GDM1 (cell line): ENCODE results near the gene FCN2.

Experiments used
- DNase-seq: peaks from one replicate; lab custom pipeline; 2025; lab: John Stamatoyannopoulos, UW

FCN2 gene

DNA sequence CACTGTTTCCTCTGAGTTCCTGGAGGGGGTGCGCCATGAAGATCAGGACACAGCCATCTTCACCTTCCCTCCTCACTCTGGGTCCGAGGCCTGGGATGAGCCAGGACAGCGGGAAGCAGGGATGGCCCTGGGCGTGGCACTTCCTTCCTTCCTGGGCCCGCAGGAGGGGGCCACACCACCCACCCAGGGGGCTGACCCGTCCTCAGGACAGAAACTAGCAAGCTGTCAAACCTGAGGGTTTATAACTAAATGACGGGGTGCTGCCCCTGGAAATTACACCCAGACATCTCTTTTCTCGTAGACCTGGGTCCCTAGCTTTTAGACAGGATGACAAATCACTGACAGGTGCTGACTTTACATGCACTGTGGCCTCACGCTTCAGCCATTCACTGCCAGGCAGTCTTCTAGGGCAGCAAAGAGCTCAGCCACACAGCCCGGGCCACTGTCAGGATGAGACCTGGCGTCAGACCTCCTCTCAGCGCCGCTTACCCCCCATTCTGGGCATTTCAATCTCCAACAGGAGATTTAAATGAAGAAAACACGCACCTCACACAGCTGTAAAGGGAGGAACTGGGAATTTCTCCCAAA, 8.1 kb downstream of the FCN2 start:
- DNase-seq, result no peak

DNA sequence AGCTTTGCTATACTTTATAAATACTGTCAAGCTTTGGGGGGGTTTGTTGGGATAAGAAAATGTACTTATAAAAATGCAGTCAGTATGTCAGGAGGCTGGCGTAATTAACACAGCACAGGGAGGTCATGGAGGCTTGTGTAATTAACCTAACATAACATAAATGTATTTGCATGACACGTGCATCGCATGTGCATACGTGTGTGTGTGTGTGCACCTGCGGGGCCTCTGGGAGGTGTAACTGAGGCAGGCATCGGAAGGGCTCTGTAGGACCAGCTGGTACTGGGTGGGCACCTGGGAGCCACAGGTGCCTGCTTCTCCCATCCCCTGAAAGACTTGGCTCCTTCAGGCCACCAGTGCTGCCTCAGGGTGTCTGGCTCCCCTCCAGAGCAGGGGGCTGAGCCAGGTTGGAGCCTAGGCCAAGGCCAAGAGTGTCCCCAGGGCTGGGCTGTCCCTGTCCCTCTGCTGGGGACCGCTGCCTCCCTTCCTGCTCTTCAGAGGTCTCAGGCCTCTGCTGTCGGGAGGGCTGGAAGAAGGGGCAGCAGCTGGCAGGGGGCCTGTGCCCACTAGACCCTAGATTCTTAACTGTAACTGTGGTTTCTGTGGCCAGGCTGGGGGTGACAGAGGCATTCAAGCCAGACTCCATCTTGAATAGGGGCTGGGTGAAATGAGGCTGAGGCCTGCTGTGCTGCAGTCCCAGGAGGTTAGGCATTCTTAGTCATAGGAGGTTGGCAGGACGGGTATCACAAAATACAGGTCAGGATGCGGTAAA, 9.0 kb downstream of the FCN2 start:
- DNase-seq, result no peak

DNA sequence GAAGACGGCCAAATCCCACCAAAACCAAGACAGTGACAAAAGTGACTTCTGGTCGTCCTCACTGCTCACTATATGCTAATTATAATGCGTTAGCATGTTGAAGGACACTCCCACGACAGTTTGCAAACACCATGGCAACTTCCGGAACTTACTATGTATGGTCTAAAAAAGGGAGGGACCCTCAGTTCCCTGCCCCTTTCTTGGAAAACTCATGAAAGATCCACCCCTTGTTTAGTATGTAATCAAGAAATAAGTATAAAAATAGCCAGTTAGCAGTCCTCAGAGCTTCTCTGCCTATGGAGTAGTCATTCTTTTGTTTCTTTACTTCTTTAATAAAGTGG, 9.5 kb downstream of the FCN2 start:
- no peak for DNase-seq

DNA sequence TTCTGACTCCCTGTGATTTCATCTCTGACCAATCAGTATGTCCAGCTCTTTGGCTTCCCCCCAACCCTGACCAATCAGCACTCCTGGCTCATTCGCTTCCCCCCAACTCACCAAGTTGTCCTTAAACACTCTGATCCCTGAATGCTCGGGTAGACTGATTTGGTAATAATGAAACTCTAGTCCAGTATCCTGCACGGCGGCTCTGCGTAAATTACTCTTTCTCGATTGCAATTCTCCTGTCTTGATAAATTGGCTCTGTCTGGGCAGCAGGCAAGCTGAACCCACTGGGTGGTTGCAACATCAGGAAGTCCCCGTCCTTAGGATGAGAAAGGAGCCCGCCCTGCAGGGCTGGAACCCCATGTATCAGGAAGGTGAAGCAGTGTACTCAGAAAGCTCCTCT, 10.4 kb downstream of the FCN2 start:
- DNase-seq, result no peak

DNA sequence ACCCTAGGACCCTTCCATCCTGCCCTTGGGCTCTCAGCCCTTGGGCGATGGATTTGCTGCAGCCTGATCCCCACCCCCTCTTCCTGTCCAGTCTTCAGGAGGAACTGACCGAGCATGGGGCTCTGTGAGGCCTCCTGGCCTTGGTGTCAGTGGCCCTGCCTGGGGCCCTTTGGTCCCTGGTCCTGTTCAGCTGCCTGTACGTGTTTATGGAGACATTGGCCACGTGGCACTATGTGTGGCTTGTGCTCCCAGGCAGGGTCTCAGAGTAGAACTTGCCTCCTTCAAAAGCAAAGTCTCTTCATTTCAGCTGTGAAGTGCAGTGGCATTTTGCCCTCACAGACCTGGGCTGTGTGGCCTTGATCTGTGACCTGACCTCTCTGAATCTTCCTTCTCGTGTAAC, 11.1 kb downstream of the FCN2 start:
- no peak for DNase-seq

DNA sequence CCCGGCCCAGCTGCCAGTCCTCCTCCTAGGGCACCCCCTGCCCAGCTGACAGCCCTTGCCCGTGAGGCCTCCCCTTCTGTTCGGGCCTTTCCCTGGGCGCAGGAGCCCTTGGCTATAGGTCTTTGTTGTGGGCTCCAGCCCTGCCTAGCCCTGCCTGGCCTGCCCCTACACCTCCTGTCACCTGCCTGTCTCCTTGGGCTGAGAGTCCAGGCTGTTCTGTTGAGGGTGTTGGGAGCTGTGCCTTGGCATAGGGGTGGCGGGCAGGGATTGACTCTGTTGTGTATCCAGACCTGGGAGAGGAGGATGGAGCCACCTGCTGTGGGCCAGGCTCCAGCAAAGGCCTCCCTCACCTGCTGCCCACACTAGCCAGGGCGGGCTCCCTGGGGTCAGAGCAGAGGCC, 11.6 kb downstream of the FCN2 start:
- DNase-seq, result no peak

DNA sequence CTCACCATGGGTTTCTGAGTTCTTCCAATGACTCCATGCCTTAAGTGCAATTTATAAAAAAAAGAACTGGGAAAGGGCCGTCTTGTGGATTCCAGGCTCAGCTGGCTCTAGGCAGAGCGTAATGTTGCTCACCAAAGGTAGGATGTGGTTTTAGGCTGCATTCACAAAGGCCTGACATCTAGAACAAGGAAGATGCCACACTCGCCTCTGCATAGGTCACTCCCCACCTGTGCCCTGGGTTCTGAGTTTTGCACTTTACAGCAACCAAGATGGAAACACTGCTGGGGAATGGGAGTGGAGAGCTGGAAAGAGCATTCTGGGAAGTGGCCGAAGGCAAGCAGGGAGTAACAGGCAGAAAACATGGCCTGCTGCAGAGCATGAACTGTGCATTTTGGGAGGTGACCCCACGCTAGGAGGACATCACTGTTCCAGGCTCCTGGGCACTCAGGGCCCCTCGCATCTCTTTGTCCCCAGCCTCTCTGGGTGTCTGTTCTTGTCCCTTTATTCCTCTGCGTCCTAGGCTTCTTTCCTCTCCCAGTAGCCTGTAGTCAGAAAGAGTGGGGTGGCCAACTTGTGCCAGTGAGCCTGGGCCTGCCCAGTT, 12.3 kb downstream of the FCN2 start:
- no peak for DNase-seq

DNA sequence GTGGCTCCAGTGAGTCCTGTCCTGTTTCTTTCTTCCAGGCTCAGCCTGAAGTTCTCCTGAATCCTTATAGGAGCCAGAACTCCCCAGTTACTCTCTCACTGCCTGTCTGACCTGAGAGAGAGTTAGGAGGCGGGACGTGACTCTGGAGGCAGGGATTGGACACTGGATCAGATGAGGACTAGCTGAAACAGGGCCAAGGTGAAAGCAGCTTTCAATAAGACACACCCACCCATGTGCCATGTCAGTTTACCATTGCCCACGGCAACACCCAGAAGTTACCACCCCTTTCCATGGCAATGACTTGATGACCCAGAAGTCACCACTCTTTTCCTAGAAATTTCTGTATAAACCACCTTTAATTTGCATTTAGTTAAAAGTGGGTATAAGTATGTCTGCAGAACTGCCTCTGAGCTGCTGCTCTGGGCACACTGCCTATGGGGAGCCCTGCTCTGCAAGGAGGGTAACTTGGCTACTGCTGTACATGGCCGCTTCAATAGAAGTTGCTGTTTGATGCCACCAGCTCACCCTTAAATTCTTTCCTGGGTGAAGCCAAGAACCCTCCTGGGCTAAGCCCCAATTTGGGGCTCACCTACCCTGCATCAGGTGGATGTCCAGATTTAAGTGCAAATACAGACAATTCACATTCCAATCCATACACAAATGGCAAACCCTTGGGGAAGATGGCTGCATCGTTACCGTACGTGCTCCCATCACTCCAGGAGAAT, 13.7 kb downstream of the FCN2 start:
- no peak for DNase-seq

DNA sequence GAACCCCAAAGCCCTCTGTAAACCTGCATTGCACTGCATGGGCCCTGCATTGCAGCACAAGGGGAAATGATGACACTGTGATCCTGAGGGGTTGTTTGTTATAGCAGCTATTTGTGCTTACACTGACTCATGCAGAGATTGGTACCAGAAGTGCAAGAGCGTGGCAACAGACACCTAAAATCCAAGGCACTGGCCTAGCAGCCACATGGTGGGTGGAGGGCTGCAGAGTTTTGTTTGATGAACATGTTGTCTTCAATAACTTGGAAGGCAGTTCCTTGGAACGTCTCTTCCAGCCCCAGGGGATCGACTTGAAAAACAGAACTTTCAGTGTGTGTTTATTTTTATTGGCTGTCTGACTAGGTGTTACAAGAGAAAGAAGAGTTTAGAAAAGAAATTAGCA, 14.5 kb downstream of the FCN2 start:
- no peak for DNase-seq

DNA sequence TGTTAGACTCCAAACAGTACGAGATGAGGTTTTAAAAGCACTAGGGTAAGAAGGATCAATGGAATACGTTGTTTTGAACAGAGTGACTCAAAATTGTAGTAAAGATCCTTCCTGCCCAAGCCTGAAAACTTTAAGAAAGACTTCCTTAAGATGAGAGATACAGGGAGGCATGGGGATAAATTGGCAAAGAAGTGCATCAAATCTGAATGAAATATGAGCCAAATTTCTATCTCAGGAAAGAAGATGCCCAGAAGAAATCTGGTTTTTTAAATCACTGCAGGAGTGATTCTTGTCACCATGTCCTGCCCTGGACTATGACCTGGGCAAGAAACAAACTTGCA, 14.9 kb downstream of the FCN2 start:
- DNase-seq, result no peak

DNA sequence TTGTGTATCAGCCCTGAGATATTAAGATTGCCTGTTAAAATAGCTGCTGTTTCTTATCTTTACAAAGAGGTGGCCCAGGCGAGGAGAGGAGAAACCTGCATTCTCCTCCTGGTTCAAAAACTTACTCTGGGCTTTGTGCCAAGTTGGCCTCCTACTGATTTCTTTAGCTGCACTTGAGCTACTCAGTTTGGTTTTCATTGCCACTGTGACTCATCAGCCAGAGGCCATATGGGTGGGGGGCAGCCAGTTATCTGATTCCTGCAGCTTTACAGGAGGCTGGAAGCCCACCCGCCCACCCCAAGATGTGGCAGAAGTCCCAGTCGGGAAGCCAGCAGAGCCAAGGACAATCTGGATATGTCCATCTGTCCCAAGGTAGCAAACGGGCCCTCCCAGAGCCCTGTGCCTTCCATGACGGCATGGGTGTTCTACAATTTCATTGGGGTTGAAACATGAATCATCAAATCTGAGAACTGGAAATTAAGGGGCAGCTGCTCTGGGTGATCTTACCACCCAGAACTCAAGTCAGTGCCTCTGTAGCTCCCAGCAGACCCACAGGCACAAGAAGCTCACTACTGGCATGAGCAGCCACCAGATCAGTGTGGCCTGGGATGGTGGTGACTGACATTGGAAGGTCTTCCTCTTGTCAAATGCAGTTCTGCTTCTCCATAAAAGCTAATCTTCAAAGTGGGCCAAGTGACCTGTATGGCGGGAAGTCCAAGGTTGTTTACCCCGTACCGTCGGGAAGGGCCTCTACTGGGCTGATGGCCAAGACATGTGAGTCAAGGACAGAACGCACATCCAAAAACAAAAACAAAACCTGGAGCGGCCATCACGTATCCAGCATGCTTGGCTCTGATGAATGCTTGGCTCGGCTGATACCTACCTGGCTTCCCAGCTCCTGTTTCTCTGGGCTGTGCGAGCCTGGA, 15.6 kb downstream of the FCN2 start:
- no peak for DNase-seq

DNA sequence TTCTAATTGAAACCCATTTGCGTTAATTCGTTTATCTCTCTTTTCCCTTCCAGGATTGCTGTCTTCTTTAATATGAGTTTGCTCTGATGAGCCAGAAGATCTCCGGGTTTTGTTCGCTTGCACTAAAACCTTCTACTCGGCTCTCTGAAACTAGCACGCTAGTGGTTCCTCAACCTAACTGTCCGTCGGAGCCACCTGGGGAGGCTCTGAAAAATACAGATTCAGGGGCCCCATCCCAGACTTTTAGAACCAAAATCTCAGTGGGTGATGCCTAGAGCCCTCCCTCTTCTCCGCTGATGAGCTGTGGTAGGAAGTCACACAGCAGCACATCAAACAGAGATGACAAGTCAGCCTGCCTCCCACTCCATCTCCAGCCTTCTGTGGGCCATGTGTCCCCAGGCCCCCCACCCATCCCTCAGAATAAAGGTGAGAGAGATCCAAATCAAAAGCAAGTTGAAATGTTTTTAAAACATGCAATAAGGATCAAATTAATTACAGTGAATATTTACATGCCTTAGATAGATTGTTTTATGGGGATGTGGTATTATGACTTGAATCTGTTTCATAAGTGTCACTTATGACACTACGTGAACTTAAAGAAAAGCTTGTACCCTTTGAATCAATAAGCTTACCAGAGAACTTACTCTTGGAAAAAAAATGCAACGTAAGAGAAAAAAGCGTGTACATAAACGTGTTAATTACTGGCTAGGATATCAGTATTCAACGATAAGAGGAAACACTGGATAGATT, 16.4 kb downstream of the FCN2 start:
- DNase-seq, result no peak

DNA sequence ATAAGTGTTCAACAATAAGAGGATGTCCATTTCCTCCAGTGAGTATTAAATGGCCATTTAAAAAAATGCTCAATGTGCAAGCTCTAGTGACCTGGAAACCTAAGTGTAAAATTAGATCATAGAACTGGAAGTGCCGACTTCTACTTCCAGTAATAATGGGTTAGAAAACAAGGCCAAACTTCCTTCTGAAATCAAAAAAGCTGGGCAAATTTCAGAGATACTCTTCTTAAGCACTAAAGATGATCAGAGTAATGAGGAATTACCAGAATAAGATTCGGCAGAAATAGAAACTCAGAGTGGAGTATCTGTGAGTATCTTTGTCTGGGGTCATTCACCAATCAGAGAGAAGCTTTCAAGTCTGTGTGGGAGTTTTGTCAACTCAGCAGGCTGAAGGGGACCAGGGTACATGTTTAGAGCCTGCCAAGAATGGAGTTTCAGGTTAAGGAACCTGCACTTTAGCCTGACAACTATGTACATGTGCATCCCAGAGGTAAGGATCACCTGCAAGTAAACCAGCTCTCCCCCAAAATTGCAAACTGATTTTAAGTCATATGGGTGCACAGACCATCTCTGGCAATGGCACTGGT, 17.1 kb downstream of the FCN2 start:
- no peak for DNase-seq

DNA sequence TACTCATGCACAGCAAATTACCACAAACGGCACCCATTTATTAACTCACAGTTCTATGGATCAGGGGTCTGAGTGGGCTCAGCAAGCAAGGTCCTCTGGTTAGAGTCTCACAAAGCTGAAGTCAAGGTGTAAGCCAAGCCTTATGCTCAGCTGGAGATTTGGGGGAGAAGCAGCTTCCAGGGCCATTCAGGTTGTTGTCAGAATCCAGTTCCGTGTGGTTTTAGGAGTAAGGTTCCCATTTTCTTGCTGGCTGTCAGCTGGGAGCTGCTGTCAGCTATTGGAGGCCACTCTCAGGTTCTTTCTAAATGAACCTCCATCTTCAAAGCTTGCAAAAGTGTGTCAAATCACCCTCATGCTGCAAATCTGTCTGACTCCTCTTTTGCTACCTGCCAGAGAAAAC, 17.7 kb downstream of the FCN2 start:
- no peak for DNase-seq

DNA sequence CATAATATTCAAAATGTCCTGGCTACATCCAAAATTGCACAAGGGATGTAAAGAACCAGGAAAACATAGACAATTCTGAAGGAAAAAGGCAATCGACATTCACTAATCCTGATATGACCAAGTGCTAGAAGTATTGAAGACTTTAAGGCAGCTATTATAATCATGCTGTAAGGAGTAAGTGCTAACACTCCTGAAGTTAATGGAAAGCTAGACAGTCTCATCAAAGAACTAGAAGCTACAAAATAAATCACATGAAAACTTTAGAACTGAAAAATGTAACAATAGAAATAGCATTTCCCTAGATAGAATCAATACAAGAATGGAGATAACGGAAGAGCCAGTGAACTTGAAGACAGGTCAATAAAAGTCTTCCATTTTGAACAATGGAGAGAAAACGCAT, 18.6 kb downstream of the FCN2 start:
- no peak for DNase-seq

DNA sequence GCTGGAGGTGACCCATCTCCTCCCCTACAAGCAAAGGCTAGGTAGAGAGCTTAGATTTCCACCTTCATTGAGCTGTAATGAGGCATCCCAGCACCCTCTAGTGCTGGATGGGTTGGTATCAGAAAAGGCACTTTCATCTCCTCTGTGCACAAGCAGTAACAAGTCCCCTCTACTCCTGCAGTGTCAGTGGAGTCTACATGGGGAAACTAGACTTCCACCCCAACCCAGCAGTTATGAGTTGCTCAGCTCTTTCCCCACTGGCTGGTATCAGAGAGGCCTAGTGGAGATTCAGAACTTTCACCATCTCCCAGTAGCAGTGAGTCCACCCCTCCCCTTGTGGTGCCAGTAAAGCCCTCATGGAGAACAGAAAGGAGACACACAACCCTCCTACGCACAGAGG, 19.2 kb downstream of the FCN2 start:
- DNase-seq, result no peak

DNA sequence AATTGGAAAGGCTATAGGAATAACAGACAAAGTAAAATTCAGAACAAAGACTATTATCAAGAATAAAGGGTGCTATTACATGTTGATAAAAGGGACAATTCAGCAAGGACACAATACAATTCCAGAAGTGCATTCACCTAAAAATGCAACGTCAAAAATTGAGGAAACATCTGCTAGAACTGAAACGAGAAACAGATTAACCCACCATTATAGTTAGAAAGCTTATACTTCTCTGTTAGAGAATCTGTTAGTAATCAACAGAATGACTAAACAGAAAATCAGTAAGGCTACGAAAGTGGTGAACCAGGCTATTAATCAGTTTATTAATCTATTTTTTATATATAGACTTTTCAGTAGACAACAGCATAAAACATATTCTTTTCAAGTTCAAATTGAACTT, 22.3 kb downstream of the FCN2 start:
- DNase-seq, result no peak

DNA sequence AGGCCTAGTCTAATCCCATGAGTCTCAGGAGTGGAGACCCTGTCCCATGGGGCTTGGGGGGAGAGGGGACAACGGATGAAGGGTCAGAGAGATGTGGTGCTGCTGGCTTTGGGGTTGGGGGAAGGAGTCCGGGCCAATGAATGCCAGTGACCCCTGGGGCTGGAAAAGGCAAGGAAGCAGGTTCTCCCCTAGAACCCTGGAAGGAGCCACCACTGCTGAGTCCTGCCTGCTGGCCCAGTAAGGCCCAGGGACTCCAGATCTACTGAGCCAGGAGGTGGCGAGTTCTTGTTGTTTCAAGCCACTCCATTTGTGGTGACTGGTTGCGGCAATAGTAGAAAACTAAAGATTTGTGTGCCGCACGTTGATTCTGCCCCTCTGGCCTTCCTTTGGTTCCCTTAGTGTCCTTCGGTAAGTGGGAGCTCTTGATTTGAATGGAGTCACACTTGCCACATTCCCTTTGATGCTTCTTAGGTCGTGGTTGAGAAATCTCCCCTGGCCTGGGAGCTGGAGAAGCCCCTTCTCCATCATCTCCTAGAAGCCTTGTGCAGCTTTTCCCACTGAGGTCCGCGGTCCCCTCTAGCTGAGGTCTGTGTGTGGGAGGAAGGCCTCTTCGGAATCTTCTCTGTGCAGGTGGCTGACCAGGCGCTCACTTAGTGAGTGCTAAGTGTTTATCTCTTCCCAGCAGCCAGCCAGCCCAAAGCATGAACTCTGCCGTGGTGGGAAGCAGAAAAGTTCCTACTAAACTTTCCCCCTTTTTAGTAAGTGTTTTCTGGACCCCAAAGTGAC, 28.1 kb downstream of the FCN2 start:
- DNase-seq, result no peak

DNA sequence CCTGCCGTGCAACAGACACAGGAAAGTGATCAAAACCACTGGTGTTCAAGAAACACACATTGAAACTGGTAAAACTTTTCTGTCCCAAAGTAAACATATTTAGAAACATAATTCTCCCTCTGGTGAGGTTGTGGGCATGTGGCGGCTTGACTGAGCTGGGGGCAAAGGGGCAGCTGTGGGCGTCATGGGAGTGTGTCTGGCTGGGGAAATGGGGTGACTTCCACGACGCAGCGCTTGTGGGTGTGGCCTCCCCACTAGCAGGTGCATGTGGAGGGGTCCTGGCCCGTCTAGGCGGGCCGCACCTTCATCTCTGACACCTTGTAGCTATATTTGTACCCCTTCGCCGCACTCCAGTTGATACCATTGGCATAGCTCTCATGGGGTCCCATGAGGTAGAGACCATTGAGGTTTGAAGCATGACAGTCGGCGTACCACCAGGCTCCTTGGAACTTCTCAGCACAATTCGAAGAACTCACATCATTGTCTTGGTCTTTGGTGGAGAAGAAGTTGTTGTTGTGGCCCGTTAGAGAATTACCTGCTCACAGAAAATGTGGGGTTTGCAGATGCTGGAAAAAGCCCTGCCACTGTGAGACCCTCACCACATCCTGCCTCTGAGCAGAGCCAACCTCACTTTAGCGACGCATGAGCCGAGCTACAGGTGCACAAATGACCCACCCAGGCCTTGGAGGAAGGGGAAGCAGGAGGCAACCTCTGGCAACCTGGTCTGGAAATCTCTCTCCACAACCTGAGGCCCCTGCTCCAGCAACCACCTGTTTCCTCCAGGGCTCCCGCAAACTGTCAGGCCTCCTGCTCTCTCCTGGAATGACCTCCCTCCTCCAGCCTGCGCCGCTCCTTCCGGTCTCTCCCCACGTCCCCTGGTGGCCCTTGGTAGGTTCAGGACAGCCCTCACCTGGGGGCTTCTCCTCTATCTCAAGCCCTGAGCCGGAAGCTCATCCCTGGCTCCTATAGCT, 29.2 kb downstream of the FCN2 start:
- DNase-seq, result no peak
